Keratinocyte (primary cell): ENCODE measurements around the gene RGS6. TPM values are rescaled to one million over a fixed set of nuclear protein-coding genes. Genes with fewer than 3 reads are reported as not detected.
A peak's percentile ranks its signal among the peaks of the same experiment; 100 is the strongest.

Experiments
- DNase-seq: peaks from one replicate; pipeline ENCODE4 v3.0.0-alpha.2; 2011; ENCODE audit warnings: low read depth, missing footprints, low spot score
- FAIRE-seq: peaks from 2 replicates; lab custom pipeline; 2011; peaks lifted over from hg19 to GRCh38; lab: Jason Lieb, UNC
- H2AFZ ChIP-seq: 2 replicates; pipeline ENCODE4 v1.6.0; 2012; ENCODE audit warnings: low read length, control low read depth, inconsistent platforms; ENCODE audit not compliant: control insufficient read depth
- H3K27ac ChIP-seq: 2 replicates; pipeline ENCODE4 v1.5.1; 2011; ENCODE audit warnings: low read length; ENCODE audit not compliant: control insufficient read depth, insufficient read depth
- H3K27me3 ChIP-seq: 3 replicates; pipeline ENCODE4 v1.6.0; 2011; ENCODE audit warnings: low read length; ENCODE audit not compliant: control insufficient read depth, insufficient read depth; ENCODE audit errors: extremely low read depth
- H3K36me3 ChIP-seq, 2 experiments: 2 replicates in 1 of 2; 3 replicates in 1 of 2; pipeline ENCODE4 v1.5.1; 2011; ENCODE audit warnings: low read length in 2 of 2, mild to moderate bottlenecking in 1 of 2; ENCODE audit not compliant: control insufficient read depth in 2 of 2, insufficient read depth in 2 of 2; ENCODE audit errors: extremely low read depth in 1 of 2
- H3K4me1 ChIP-seq: 3 replicates; pipeline ENCODE4 v1.5.1; 2011; ENCODE audit warnings: low read length; ENCODE audit not compliant: control insufficient read depth, insufficient read depth; ENCODE audit errors: extremely low read depth
- H3K4me2 ChIP-seq: 3 replicates; pipeline ENCODE4 v1.6.0; 2011; ENCODE audit warnings: low read depth, low read length; ENCODE audit not compliant: control insufficient read depth, insufficient read depth; ENCODE audit errors: extremely low read depth
- H3K4me3 ChIP-seq, 3 experiments: fragments of 200-600 bp in 1 of 3; sonication (generic) in 1 of 3; 2 replicates in 2 of 3; 3 replicates in 1 of 3; pipeline ENCODE4 v1.5.1; 2011 to 2016; ENCODE audit warnings: low read length in 3 of 3, mild to moderate bottlenecking in 3 of 3, control low read depth in 2 of 3, inconsistent platforms in 1 of 3, low read depth in 1 of 3, mixed read lengths in 1 of 3, mixed run types in 1 of 3, moderate library complexity in 1 of 3; ENCODE audit not compliant: control insufficient read depth in 2 of 3, insufficient read depth in 2 of 3; ENCODE audit errors: extremely low read depth in 1 of 3
- H3K79me2 ChIP-seq: 2 replicates; pipeline ENCODE4 v1.6.0; 2012; ENCODE audit warnings: low read length; ENCODE audit not compliant: control insufficient read depth, insufficient read depth
- H3K9ac ChIP-seq: 3 replicates; pipeline ENCODE4 v1.6.0; 2011; ENCODE audit warnings: low read length; ENCODE audit not compliant: control insufficient read depth, insufficient read depth; ENCODE audit errors: extremely low read depth
- H3K9me1 ChIP-seq: 3 replicates; pipeline ENCODE4 v1.6.0; 2011; ENCODE audit warnings: low read length; ENCODE audit not compliant: control insufficient read depth, insufficient read depth; ENCODE audit errors: extremely low read depth
- H3K9me3 ChIP-seq: 2 replicates; pipeline ENCODE4 v1.5.1; 2012; ENCODE audit warnings: low read depth, low read length; ENCODE audit not compliant: control insufficient read depth
- H4K20me1 ChIP-seq: 3 replicates; pipeline ENCODE4 v1.6.0; 2011; ENCODE audit warnings: low read length; ENCODE audit not compliant: control insufficient read depth, insufficient read depth; ENCODE audit errors: extremely low read depth
- CTCF ChIP-seq, 3 experiments: IDR thresholded peaks in 1 of 3; conservative IDR thresholded peaks in 1 of 3; optimal IDR thresholded peaks in 1 of 3; 2 replicates in 2 of 3; 3 replicates in 1 of 3; pipeline versions ENCODE3 to v1.5.1; 2011; ENCODE audit warnings: low read length in 3 of 3, mild to moderate bottlenecking in 3 of 3, moderate library complexity in 2 of 3, control low read depth in 1 of 3, inconsistent platforms in 1 of 3; ENCODE audit not compliant: insufficient read depth in 2 of 3; ENCODE audit errors: extremely low read depth in 1 of 3
- EZH2 ChIP-seq: IDR thresholded peaks from one replicate; pipeline ENCODE4 v1.6.1; 2012; ENCODE audit warnings: inconsistent platforms, mild to moderate bottlenecking, low read length, moderate library complexity
- dilution Hi-C: fragments of 300-500 bp; cut with MboI; formaldehyde crosslinking; loops from one replicate; pipeline ENCODE4 v1.7.0; 2020; ENCODE audit warnings: low sequenced_read_pairs; ENCODE audit not compliant: extremely low pct_ligation_motif_present
- polyA plus RNA-seq, 5 experiments: library from polyadenylated mRNA; depleted of rRNA in 3 of 5; stranded (reverse) in 3 of 5; stranded (forward) in 1 of 5; unstranded in 1 of 5; fragments of >200 nt; gene quantifications; 1 replicate in 1 of 5; 2 replicates in 3 of 5; 3 replicates in 1 of 5; pipeline versions ENCODE4 v1.2.1 to v1.2.3, GENCODE V29; 2011 to 2012; ENCODE audit warnings: missing spikeins in 2 of 5, low read depth in 1 of 5, low replicate concordance in 1 of 5

Gene RGS6
- polyA plus RNA-seq, 1 donor (not counting 4 experiments of a cell fraction or from before 2014, with no cell fraction given) = not detected

GRCh38 chr14:72513346-72513745 is 581.1 kb downstream of the RGS6 start:
- no peaks in the 10 kb centered on the region for H3K36me3 ChIP-seq
- H3K27ac ChIP-seq = no peak overlapping the region
- no peak overlapping the region for H3K4me3 ChIP-seq
- no peak overlapping the region for H3K9ac ChIP-seq
- TF ChIP-seq CTCF (optimal IDR thresholded peaks at IDR 0.05 in 1 of 3, IDR thresholded peaks at IDR 0.05 in 1 of 3, conservative IDR thresholded peaks at IDR 0.05 in 1 of 3; ENCODE audit: extremely low read depth in 1 of 3, insufficient read depth in 2 of 3, low read length in 3 of 3) = no peak
- no peak for TF ChIP-seq EZH2
- no peaks in the 10 kb centered on the region for H3K9me1 ChIP-seq
- peaks cover 6% of the 10 kb centered on the region for H3K27me3 ChIP-seq
- no peaks in the 10 kb centered on the region for H3K4me1 ChIP-seq
- no peaks in the 10 kb centered on the region for H4K20me1 ChIP-seq
- no peak overlapping the region for H3K4me2 ChIP-seq
- no peaks in the 10 kb centered on the region for H3K9me3 ChIP-seq
- H3K79me2 ChIP-seq = no peaks in the 10 kb centered on the region
- no peak overlapping the region for H2AFZ ChIP-seq
- FAIRE-seq = no peak
- dilution Hi-C loops = no loop called here
- no peak for DNase-seq

- Histone ChIP-seq H3K4me1 (no peaks in the 10 kb centered on the region), H3K79me2 (no peaks in the 10 kb centered on the region), H3K4me2 (no peak overlapping the region), H3K4me3 (no peak overlapping the region), H2AFZ (no peak overlapping the region), H3K9ac (no peak overlapping the region), H4K20me1 (no peaks in the 10 kb centered on the region), H3K9me3 (no peaks in the 10 kb centered on the region), H3K27ac (no peak overlapping the region), H3K9me1 (no peaks in the 10 kb centered on the region), H3K27me3 (peaks cover 6% of the 10 kb centered on the region), H3K36me3 (no peaks in the 10 kb centered on the region)
- DNase-seq (no peak), FAIRE-seq (no peak)
- TF ChIP-seq EZH2 (no peak), CTCF (optimal IDR thresholded peaks at IDR 0.05 in 1 of 3, IDR thresholded peaks at IDR 0.05 in 1 of 3, conservative IDR thresholded peaks at IDR 0.05 in 1 of 3; ENCODE audit: extremely low read depth in 1 of 3, insufficient read depth in 2 of 3, low read length in 3 of 3) (peak; percentile 72 to 82 (median 76))
- dilution Hi-C loops = no loop called here
Measured at GRCh38 chr14:72513965-72514659, 581.9 kb downstream of the RGS6 start.
